LoVo (cell line): ENCODE measurements around the gene MEIKIN.

Source experiments
- DNase-seq: peaks from one replicate; pipeline ENCODE4 v3.0.0-alpha.2; 2016; ENCODE audit warnings: low spot score

Gene MEIKIN, protein sequence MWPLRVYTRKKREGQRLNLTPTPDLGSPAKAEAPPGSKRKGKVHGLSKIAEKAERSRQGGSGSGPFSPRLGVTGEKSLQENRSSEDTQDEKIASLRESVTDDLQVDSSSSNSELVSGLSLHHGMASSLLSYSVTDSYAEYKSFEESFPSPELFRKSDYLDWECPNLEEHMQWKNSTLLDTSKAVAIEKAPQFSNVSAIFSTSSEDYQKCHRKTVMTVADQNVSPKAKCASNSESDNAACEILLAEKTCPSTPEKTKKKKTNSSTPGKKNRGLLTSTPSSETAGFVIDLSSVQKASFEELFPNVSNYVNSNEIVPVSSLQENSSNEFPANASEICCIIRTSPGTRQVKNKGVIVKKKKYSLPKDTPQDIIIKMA

DNA sequence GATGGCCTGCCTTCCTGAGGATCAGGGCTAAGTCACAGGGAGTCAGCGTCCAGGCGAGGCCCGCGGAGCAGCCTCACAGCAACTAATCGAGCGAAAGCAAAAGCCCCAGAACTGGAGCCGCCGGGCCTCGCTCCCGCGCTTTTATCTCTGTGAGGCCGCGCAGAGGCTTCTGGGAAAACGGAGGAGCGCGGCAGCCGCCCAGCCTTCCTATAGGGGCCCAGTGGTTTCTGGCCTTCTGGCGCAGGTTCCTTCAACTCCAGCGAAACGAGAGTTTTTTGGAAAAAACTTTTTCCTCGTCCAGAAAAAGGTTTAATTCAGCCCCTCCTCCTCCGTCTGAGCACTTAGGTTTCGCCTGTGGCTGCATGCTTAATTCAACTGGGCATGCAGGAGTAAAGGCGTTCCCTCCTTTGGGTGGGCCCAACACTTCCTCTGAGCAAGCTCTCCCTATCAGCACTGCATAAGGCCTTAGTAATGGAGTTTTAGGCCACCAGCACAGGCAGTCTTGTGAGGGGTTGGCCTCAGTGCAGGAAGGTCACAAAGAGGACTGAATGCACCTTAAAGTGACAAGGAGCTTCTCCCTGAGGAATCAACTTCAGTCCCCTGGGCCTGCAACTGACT lies at the start of gene MEIKIN:
MEIKIN (minus strand) TSS at position 113 of the 618 bp plus-strand sequence. CDS start 158 bp downstream, outside the sequence.
- no peak for DNase-seq

DNA sequence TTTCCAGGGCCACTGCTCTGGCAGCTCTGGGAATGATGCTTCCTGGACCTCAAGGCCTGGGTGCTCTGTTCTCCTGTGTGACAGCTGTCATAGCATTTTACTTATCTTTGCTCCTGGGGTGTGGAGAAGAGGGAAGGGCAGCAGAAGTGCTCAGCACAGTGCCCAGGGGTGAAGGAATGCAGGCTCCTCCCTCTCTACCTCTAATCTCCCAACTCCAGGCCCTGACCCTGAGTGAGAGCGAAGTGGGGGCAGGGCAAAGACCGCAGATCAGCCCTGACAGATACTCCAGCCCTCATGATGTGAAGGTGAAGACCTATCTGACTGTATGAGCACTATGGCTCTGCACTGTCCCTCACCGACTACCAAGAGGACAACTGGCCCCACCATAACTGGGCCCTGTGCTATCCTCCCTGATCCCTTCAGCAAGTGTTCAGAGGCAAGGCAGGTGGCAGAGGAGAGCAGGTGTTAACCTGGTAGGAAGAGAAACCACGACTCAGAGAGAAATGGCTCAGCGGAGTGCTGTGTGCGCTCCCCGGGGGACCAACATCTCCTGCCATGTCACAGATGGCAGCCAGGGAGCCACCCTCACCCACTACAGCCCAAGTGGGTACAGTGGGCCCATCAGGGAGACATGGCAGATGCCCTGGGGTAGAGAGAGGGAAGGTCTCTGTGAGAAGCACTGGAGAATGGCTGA lies 49.2 kb upstream of the MEIKIN start:
- DNase-seq: no peak

DNA sequence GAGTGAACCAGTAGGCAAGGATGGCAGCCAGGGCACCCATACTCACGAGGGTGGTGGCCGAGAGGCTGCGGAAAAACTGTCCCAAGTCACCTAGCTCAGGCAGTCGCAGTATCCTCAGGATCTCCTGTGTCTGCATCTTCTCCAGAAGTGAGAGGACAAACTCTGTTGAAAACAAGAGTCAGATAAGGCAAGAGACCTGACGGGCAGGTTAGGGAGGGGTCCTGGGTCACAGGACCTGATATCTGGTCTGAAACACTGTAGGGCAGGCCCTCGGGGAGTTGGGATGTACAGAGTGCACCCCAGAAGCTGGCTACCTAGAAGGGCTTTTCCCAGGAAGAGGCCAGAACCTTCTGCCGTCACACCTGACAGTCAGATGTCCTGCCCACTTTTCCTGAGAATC lies 48.6 kb upstream of the MEIKIN start:
- DNase-seq: no peak

DNA sequence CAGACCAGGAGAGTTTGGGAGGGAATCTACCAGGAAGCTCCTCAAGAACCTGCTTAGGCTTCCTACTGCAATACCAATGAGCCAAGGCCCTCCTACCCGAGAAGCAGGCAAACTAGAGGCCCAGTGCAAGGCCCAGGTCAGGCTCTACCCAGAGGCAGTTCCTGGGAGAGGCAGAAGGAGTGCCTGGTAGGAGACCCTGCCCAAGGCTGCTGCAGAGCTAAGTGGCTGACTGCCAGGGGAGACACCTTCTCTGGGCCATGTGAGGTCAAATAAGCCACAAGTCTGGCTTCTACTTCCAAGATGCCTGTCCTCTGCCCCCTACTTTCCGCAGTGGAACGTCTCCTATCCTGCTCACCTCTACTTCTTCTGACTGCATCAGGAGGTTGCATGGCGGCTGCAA lies 48.2 kb upstream of the MEIKIN start:
- DNase-seq: no peak

DNA sequence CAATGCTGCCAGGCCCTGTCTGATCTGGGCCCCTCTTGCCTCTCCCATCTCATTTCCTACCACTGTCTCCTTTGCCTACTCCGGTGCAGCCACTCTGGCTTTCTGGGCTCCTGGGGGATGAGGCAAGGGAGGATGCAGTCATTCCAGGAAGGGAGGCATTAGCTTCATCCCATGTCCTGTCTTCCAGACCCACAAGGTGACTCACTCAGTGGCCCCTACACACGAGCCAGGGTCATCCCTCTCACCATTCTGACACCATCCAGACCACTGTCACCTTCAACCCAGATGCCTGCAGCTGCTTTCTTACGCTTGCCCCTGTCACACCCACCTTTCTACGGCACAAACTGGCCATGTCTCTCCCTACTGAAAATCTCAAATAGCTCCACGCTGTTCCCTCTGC lies 46.9 kb upstream of the MEIKIN start:
- no peak for DNase-seq

DNA sequence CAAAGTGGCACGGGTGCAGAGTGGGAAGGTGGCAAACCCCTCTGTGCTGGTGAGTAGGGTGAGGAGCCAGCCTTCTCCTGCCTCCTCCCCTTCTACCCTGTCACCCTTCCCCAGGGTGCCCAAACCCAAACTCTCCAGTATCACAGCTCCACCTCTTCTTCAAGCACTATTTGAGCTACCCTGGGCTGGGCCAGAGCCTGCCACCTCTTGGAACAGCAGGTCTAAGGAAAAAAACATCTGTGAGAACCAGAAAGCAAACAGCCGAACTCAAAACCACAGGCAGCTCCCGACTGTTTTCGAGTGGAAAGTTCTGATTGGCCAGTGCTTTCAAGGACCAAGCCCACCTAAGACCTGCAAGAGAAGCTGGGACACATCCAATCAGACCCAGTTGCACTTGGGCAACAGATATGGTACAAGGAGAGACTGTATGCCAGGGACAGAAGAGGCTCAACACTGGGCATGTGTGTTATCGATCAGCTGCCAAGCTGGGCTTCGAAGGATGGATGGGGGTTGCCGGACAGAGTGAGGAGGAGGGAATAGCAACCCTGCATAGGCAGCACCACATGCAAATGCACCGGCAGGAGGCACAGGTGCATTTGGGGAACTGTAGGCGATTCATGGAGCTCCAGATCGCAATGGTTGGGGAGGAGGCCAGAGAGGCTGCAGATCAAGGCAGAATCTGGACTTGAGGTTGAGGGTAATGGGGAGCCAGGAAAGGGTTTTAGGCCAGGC lies 46.3 kb upstream of the MEIKIN start:
- no peak for DNase-seq

DNA sequence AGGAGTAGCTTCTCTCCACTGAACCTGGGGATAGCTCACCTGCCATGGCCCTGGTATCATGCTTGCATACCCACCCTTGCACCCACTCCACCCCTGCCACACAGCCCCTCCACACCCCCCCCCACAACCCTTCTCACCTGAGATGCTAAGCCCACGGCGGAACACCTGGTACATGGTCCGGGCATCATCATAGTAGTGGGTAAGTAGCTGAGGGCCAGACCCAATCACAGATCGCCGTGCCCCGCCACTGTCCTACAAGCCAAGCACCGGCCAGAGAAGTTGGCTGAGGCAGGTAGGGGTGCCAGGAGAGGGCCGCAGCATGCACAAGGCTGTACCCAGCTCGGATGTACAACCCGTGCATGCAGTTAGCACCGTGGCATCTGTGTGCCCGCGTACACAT lies 45.3 kb upstream of the MEIKIN start:
- DNase-seq: no peak

DNA sequence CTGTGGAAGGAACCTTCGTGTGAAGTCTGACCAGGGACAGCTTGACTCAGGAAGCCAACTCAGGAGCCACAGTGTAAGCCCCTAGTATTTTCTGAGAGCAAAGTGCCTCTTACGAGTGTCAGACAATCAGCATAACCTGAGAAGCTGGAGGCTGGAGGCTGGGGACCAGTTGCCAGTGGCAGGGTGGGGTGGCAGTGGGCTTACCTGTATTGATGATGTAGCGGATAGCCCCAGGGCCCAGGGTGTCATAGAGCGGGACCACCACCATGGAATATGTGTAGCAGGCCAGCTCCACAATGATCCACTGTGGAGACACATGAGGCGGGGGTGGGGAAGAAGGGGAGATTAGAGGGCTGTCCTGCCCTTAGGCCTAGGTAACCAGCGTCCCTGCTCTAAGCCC lies 43.1 kb upstream of the MEIKIN start:
- no peak for DNase-seq

DNA sequence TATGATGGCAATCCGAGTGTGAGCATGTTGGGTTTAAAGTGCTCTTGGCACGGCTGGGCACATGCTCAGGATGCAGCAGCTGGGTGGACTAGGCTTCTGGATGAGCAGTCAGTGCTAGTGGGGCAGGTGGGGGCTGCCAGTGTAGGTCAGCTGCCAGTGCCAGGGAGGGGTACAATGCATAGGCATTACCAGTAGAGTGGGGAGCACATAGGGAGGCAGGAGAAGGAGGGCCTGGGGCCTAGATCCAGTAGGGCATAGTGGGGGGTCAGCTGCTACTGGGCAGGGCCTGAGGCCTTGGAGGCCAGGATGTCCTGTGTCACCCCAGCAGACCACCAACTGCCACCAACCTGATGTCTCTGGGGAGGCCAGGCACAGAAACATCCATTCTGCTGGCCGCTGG lies 41.8 kb upstream of the MEIKIN start:
- DNase-seq: no peak

DNA sequence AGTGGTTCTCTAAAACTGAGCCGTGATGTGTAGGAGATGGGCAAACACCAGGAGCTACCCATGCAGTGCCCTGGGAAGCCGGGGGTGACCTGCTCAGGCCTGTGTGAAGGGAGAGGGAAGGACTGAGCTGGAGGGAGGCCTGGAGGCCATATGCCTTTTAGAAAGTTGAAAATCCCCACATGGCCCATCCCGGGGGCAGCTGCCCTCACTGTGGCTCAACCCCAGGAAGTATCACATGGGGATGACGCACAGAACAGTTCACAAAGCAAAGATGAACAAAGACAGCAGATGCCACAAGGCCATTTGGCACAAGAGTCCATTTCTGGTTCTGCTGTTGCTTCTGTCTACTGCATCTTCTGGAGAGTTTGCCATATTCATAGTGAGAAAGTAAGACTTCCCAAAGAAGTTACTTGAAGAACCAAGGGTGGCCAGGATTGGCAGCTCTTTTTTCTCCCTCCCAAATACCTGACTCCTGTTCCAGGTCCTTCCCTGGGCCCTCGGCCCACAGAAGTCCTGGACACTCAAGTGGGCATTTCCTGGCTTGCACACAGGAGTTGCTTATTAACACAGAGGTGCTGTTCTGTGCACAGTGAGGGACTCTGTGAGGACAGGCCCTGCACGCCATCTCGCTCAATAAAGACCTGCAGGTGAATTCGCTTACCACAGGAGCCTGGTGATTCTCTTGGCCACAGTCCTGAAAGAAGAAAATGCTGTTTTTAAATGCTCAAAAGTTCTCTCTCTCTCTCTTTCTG lies 40.9 kb upstream of the MEIKIN start:
- no peak for DNase-seq

DNA sequence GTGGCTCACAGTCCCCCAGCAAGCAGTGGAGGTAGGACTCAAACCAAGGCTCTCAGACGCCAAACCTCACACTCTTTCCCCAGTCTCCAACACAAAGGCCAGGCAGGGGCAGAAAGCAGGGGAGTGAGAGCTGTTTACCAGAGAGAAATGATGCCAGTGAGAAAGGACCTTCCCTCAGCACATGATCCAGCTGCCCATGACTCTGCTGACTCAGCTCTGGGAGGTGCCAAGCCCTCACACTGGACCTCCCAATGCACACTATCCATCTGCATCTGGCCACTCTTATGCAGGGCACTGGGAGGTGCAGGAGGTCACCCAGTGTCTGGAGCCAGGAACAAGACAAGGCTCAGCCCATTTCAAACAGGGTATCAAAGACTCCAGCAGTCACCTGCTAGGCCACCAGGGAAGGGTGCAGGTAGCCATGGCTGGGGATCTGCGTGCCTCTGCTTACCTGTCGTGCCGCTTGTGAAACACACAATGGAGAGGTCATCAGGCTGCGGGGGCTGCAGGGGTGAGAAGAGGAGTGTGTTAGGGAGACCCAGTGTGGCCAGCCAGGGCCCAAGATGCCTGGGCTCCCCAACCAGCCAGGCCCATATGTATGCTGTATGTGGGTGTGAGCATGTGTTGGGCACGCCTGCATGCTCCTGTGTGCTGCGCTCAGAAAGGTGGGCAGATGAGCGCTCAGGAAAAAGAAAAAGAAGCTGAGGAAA lies 39.6 kb upstream of the MEIKIN start:
- DNase-seq: no peak

DNA sequence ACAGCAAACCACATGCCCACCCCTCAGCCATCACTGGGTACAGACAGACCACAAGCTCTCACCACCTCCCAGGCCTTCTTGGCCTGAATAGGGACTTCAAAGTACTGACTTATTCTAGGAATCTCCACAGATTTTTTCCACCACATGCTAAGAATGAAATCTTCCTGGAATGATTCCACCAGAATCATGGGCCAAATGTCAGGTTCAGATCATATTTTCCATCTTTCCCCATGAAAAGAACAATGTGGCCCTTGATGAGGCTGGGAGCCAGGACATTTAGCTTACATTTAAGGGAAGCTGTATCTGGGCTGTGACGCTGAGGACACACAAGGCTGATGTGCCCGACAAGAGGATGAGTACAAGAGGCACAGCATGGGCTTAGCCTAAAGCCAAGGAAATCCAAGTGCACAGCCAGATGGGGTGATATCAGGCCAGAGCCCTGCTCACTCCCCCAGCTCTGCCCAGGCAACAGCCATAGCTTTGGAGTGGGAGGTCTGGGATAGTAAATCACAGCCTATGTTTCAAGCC lies 37.8 kb upstream of the MEIKIN start:
- no peak for DNase-seq

DNA sequence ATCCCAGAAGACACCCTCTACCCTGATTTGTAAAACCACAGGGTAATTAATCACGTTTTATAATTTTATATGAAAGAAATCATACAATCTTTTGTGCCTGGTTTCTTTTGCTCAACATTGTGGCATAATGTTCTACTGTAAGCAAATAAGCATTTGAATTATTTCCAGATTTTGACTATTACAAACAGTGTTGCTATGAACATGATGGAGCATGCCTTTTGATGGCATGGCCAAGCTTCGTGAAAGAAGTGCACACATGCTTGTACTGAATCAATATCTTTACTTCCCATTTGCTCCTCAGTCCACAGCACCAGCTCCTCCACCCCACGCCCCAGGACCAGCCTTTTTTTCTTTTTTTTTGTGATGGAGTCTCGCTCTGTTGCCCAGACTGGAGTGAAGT lies 36.1 kb upstream of the MEIKIN start:
- no peak for DNase-seq

DNA sequence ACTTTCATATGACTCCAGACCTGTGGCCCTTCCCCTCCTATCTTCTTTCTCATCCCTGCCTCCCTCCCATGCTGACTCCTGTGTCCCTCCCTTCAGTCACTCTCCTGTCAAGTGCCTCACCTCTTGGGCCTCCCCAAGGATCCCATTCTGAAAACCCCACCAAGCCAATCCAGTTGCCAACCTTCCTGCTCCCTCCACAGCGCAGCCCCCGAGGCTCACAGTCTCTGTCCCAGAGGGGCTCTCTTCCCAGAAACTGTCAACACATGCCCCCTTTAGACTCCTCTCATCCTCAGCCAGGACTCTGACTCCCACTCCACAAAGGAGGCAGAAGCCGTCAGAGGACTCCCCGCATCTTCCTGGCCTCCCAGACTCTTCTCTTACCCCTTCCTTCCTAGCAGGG lies 35.2 kb upstream of the MEIKIN start:
- no peak for DNase-seq

DNA sequence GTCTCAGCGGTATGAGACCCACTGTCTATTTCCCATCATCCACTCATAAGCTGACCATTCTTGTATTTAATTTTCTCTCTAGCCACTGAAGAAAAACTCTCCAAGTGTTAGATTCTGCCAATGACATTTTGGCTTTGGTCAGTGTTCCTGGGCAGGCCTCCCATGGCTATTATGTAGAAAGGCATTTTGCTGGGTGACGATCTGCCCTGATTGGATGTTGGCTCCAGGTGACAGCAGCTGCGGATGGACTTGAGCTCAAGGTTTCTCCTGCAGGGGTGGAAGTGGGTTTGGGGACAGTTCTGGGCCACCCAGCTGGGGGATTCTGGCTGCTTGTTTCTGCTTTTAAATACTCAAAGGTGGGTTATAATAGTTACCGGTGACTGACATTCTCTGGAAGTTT lies 34.4 kb upstream of the MEIKIN start:
- no peak for DNase-seq

DNA sequence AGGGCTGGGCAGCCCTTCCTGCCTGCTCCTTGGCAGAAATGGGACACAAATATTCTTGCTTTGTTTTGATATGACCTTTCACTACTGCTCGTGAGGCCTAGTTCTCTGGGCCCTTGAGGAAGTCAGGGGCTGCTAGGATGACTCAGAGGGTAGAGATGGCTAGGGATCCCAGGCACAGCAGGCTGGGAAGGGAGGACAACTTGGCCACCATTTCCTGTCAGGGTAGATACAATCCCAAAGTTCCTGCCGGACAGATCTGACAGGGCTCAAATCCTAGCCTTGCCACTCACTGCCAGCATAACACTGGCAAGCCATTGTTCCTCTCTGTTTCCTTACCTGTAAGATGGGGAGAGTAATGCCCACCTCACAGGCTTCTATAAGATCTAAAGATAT lies 31.7 kb upstream of the MEIKIN start:
- no peak for DNase-seq

DNA sequence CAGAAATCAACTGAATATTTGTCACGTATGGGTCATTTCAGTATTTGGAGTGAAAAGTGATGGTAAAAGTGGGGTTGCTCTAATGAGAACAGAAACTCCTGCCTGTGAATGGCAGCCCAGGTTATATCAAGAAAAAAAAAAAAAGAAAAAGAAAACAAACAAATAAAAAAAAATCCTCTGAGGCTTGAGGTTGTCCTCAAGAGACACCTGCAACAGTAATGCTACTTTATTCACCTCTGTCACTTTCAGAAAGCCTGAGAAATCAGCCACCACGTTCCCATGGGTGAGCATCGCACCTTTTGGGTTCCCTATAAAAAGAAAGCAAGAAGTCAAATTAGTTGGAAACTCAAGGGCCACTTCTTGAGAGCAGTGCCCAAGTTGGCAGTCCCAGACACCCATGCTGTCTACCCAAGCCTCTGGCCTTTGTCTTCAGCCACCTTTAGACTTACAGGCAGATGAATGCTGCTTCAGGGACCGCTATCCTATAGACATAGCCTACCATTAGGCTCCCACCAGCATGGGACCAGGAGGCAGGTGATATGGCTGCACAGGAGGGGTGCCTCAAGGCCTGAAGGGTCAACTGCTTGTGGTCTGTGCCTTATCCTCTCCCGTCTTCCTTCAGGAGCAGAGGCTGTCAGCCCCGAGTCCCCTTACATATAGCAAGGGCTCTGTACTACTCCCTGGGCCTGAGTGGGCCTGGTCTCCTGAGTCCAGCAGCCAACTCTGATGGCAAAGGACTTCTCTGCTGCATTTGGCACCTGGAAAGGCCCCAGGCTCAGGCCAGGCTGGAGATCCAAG lies 31.1 kb upstream of the MEIKIN start:
- no peak for DNase-seq

DNA sequence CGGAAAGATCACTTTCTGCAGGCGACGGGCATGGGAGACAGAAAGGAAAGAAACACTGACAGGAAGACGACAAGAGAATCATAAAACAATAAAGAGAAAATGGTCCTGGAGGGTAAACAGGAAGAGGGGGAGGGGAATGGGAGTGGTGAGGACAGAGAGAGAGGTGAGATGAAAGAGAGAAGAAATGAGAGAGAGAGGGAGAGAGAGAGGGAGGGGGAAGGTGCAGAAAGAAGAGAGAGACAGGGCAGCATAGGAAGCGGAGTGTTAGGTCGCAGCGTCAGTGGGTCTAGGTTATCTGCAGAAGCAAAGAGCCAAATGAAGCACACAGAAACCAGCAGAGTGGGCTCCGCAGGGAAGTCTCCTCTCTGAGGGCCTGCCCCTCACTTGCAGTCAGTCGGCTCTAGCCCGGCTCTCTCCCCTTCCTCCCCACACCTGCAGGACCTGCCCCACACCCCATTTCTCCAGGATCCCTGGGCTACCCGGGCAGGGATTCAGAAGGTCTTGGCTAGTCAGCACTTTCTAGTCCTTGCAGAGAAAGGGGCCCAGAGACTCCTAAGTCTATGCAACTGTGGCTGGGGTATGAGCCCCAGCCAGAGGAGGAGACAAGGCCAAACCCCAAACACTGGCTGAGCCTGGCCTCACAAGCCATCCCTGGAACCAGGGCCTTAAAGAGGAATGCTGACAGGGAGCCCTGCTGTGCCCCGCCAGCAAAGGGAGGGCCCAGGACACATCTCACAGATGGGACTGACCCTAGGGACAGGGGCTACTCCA lies 29.7 kb upstream of the MEIKIN start:
- DNase-seq: no peak

DNA sequence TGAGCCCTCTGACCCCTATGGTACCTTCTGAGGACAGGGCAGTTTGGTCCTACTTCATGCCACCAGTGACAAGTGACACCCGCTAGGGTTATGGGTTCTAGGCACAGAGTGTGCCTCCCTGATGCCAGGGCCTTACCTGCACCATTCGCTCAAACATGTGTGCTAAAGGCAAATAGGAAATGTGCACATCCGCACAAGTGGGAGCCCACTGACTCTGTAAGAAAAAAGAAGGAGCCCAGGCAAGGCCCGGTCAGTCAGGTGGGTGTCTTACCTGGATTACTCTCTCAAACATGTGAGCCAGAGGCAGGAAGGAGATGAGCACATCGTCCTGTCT lies 29.1 kb upstream of the MEIKIN start:
- DNase-seq: no peak

DNA sequence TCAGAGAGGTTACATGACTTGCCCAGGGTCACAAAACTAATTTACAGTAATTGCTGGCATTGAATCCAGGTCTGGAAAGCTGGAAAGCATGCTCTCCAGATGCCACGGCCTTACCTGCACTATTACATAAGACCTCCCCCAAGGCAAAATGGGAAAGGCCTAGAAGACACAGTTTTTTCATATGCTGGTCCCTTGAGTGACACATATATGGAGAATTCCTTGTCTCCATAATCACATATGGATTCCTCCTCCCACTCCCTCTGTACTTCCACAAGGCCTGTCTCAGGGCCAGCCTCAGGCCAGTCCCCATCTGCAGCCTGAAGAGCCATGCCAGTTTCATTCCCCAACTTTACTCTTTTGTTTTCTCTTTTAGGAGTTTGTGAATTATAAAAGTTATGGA lies 28.6 kb upstream of the MEIKIN start:
- DNase-seq: no peak
